HEK293T (cell line): Measurements from ENCODE around the gene CDK8.

ENCODE experiments used
- ARNT ChIP-seq: fragments of 450-650 bp; IDR thresholded peaks from 2 replicates; pipeline ENCODE4 v1.6.1; 2017; ENCODE audit warnings: mild to moderate bottlenecking
- FOXK2 ChIP-seq: fragments of 450-650 bp; IDR thresholded peaks from 2 replicates; pipeline ENCODE4 v1.6.1; 2016; ENCODE audit warnings: mild to moderate bottlenecking
- FOXM1 ChIP-seq: fragments of 450-650 bp; IDR thresholded peaks from 2 replicates; pipeline ENCODE4 v1.6.1; 2017; ENCODE audit warnings: mild to moderate bottlenecking, borderline replicate concordance
- NFRKB ChIP-seq: fragments of 450-650 bp; IDR thresholded peaks from 2 replicates; pipeline ENCODE4 v1.6.1; 2016; ENCODE audit warnings: mild to moderate bottlenecking, moderate library complexity
- SUZ12 ChIP-seq: fragments of 450-650 bp; IDR thresholded peaks from 2 replicates; pipeline ENCODE4 v1.6.1; 2016; ENCODE audit warnings: mild to moderate bottlenecking
- TARDBP ChIP-seq: fragments of 450-650 bp; IDR thresholded peaks from 2 replicates; pipeline ENCODE4 v1.6.1; 2016
- ZNF384 ChIP-seq: fragments of 450-650 bp; IDR thresholded peaks from 2 replicates; pipeline ENCODE4 v1.6.1; 2016

DNA sequence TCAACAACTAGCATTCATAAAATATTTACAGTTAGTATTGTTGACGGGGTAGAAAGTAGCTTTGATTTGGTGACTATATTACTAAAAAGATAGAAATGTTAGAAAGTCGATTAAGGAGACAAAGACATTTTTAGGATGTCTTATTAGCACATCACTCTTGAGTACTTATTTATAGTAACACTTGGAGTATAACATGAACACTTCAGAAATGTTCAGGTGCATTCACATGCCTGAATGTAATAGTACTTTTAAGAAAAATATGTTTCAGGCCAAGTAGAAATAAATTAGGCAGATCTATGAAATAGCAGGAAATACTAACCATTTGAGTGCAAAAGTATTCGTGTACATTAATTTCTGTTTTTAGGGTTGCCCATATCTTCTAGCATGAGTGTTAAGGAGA, 70.4 kb downstream of the CDK8 start:
- TF ChIP-seq ZNF384, result no peak
- no peak for TF ChIP-seq NFRKB
- no peak for TF ChIP-seq FOXK2
- TF ChIP-seq TARDBP, result no peak
- TF ChIP-seq SUZ12, result no peak
- no peak for TF ChIP-seq FOXM1
- TF ChIP-seq ARNT, result no peak
